PC-9 (cell line): Measurements from ENCODE around the gene DSG1.

Experiments
- EZH2 ChIP-seq: fragments of 200-600 bp; sonication (generic); IDR thresholded peaks from 2 replicates; pipeline ENCODE4 v1.8.0; 2017; ENCODE audit warnings: antibody characterized with exemption, low read depth
- TF ChIP-seq, protein P1 (sequence below): fragments of 200-600 bp; sonication (generic); conservative IDR thresholded peaks from 2 replicates; pipeline ENCODE4 v1.6.1; 2017; ENCODE audit warnings: mixed run types, antibody characterized with exemption, mild to moderate bottlenecking, moderate library complexity

DNA sequence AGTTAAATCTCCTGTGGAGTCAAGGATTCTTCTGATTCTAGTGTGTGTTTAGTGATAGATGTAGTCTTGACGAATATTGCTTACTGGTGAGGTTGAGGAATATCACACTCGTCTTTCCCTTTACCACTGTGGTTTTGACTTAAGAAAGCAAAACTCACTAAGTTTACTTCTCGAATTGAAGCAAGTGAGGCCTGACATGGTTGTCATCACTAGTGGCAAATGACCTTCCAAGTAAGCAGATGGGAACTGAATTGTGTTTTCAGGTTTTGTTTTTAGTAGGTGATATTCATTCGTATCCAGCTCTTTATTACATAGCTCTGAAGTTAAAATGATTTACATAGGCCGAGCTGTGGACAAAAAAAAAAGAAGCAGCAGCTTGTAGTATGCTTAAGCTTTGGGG, 38.1 kb downstream of the DSG1 start:
- TF ChIP-seq, protein P1, sequence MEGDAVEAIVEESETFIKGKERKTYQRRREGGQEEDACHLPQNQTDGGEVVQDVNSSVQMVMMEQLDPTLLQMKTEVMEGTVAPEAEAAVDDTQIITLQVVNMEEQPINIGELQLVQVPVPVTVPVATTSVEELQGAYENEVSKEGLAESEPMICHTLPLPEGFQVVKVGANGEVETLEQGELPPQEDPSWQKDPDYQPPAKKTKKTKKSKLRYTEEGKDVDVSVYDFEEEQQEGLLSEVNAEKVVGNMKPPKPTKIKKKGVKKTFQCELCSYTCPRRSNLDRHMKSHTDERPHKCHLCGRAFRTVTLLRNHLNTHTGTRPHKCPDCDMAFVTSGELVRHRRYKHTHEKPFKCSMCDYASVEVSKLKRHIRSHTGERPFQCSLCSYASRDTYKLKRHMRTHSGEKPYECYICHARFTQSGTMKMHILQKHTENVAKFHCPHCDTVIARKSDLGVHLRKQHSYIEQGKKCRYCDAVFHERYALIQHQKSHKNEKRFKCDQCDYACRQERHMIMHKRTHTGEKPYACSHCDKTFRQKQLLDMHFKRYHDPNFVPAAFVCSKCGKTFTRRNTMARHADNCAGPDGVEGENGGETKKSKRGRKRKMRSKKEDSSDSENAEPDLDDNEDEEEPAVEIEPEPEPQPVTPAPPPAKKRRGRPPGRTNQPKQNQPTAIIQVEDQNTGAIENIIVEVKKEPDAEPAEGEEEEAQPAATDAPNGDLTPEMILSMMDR: no peak
- no peak for TF ChIP-seq EZH2
